SKM-1 (cell line): ENCODE measurements around the gene BABAM1.

Source experiments
- DNase-seq: peaks from one replicate; lab custom pipeline; 2025; ENCODE audit not compliant: unreplicated experiment; lab: John Stamatoyannopoulos, UW

Gene BABAM1

GRCh38 chr19:17266975-17267788, at the start of gene BABAM1:
Gene BABAM1, plus strand, starts transcription at chr19:17267443. Its CDS starts 1,364 bp downstream, at chr19:17268807.
- peak; percentile 97 for DNase-seq

GRCh38 chr19:17219286-17219685, 48.0 kb upstream of the BABAM1 start:
- no peak for DNase-seq

- no peak for DNase-seq
Measured at GRCh38 chr19:17220207-17220758, 47.0 kb upstream of the BABAM1 start.

- no peak for DNase-seq
Measured at GRCh38 chr19:17225053-17225452, 42.2 kb upstream of the BABAM1 start.

GRCh38 chr19:17226002-17226933, 41.0 kb upstream of the BABAM1 start, which contains the start of gene OCEL1:
Gene OCEL1, plus strand, starts transcription at chr19:17226226. Its CDS starts 22 bp downstream, at chr19:17226248.
- peak; percentile 96 for DNase-seq

GRCh38 chr19:17227798-17228367, 39.4 kb upstream of the BABAM1 start:
- DNase-seq: no peak

- DNase-seq: no peak
Measured at GRCh38 chr19:17229890-17230289, 37.4 kb upstream of the BABAM1 start.

- no peak for DNase-seq
Measured at GRCh38 chr19:17232258-17232657, 35.0 kb upstream of the BABAM1 start.

- DNase-seq: peak; percentile 24
Measured at GRCh38 chr19:17234911-17235299, 32.3 kb upstream of the BABAM1 start.

GRCh38 chr19:17235300-17235970, 31.8 kb upstream of the BABAM1 start:
- DNase-seq: no peak

- DNase-seq: no peak
Measured at GRCh38 chr19:17235971-17236777, 31.1 kb upstream of the BABAM1 start.

GRCh38 chr19:17236811-17237543, 30.3 kb upstream of the BABAM1 start:
- DNase-seq: no peak

GRCh38 chr19:17237747-17238706, 29.2 kb upstream of the BABAM1 start:
- no peak for DNase-seq

GRCh38 chr19:17240062-17240752, 27.0 kb upstream of the BABAM1 start:
- no peak for DNase-seq

- no peak for DNase-seq
Measured at GRCh38 chr19:17240826-17241399, 26.3 kb upstream of the BABAM1 start.

- DNase-seq: no peak
Measured at GRCh38 chr19:17242431-17243208, 24.6 kb upstream of the BABAM1 start.
